Stomach (tissue), 9 donors: ENCODE results near the gene IFNLR1. TPM values are rescaled to one million over a fixed set of nuclear protein-coding genes. Genes with fewer than 3 reads are reported as not detected.

Experiments
- DNase-seq, 2 donors: peaks; one replicate each; pipeline versions ENCODE4 v3.0.0 to v3.0.0-alpha.2; 2013 to 2019
- H3K27ac ChIP-seq, 5 donors: fragments of 200-600 bp in 4 of 5; sonication (generic) in 4 of 5; one replicate each; pipeline ENCODE4 v1.5.1; 2013 to 2019; ENCODE audit warnings: mild to moderate bottlenecking in 1 of 5, moderate library complexity in 1 of 5
- H3K27me3 ChIP-seq, 3 donors: fragments of 200-600 bp; sonication (generic); one replicate each; pipeline ENCODE4 v1.5.1; 2017 to 2019; ENCODE audit warnings: mixed run types in 1 of 3
- H3K36me3 ChIP-seq, 4 donors: fragments of 200-600 bp; sonication (generic); 1 replicate in 3 of 4; 2 replicates in 1 of 4; pipeline ENCODE4 v1.5.1; 2016 to 2019
- H3K4me1 ChIP-seq, 4 donors: fragments of 200-600 bp; sonication (generic); one replicate each; pipeline ENCODE4 v1.5.1; 2016 to 2019
- H3K4me3 ChIP-seq, 4 donors: fragments of 200-600 bp; sonication (generic) in 3 of 4; one replicate each; pipeline ENCODE4 v1.5.1; 2016 to 2019; ENCODE audit warnings: mild to moderate bottlenecking in 1 of 4
- H3K9me3 ChIP-seq, 4 donors: fragments of 200-600 bp; sonication (generic); one replicate each; pipeline ENCODE4 v1.5.1; 2016 to 2019
- EP300 ChIP-seq: sonication (generic); formaldehyde crosslinking; IDR thresholded peaks from one replicate; pipeline ENCODE4 v1.6.1; 2017; ENCODE audit warnings: antibody characterized with exemption
- POLR2A ChIP-seq, 4 donors: fragments of 450-650 bp; IDR thresholded peaks; one replicate each; pipeline ENCODE4 v1.6.1; 2016; ENCODE audit warnings: antibody characterized with exemption in 4 of 4, control low read depth in 2 of 4, mild to moderate bottlenecking in 1 of 4, moderate library complexity in 1 of 4
- POLR2AphosphoS5 ChIP-seq, 3 donors: sonication (generic); formaldehyde crosslinking; IDR thresholded peaks; one replicate each; pipeline ENCODE4 v1.6.1; 2016; ENCODE audit warnings: antibody characterized with exemption in 3 of 3
- WGBS, 5 donors: extraction: QIAGEN DNeasy Blood & Tissue Kit in 3 of 5; methylation state at CpG; one replicate each; pipeline versions ENCODE4 v1.1.5 to v1.1.7; 2013 to 2018; 5-methylcytosine and 5-hydroxymethylcytosine counted together
- intact Hi-C: fragments of 100-400 bp; cut with DNase I; formaldehyde crosslinking; loops from one replicate; pipeline ENCODE4 v1.15.1; 2023; ENCODE audit warnings: low total_unique reads
- polyA plus RNA-seq, 3 donors: library from polyadenylated mRNA; stranded (reverse); fragments of 200-250 nt; gene quantifications; one replicate each; pipeline ENCODE4 v1.2.3, GENCODE V29; 2013
- total RNA-seq, 5 donors: library from RNA; depleted of rRNA; stranded (reverse); fragments of >200 nt; gene quantifications; one replicate each; pipeline versions ENCODE4 v1.1.0 to v1.2.3, GENCODE V29; 2014 to 2016
- TF ChIP-seq, protein P1 (sequence below), 7 experiments: fragments of 450-650 bp in 4 of 7; fragments of 200-600 bp in 3 of 7; sonication (generic) in 3 of 7; IDR thresholded peaks; one replicate each; pipeline ENCODE4 v1.5.1; 2016 to 2019; ENCODE audit warnings: antibody characterized with exemption in 7 of 7, control low read depth in 2 of 7, mild to moderate bottlenecking in 1 of 7
- donor health status: healthy with polysubstance abuse.
- donor health status: Bipolar disorder and iron deficiency.
- donor health status: healthy.

The IFNLR1 gene
- total and polyA plus RNA-seq, 8 donors: 0.31 to 6.1 (median 1.1) TPM; not detected in 1

DNA sequence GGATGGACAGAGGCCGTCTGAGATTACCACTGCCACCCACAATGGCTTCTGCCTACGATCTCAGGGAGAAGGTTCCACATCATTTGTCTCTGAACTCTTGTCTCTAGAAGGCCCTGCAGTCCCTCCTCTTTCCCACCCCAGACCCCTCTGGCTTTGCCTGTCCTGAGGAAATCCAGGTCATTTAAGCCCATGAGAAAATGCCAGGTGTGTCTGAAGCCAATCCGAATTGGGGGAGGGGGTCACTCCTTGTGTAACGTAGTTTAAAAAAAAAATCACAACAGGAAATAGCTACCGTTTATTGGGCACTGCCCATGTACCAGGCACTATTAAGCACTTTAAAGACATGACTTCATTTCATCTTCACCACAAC lies 67.6 kb downstream of the IFNLR1 start:
- intact Hi-C loops: no loop called here
- Histone ChIP-seq H3K27ac (peak overlapping the region in 1 of 5 donors; percentile 62), H3K36me3 (no peaks in the 10 kb centered on the region), H3K4me1 (peaks cover 7 to 17% (median 15%) of the 10 kb centered on the region in 4 donors), H3K27me3 (peaks cover 0 to 43% (median 0%) of the 10 kb centered on the region in 3 donors), H3K9me3 (no peaks in the 10 kb centered on the region), H3K4me3 (no peak overlapping the region)
- TF ChIP-seq EP300: no peak
- TF ChIP-seq POLR2A (IDR thresholded peaks at IDR 0.05): no peak
- TF ChIP-seq, protein P1, sequence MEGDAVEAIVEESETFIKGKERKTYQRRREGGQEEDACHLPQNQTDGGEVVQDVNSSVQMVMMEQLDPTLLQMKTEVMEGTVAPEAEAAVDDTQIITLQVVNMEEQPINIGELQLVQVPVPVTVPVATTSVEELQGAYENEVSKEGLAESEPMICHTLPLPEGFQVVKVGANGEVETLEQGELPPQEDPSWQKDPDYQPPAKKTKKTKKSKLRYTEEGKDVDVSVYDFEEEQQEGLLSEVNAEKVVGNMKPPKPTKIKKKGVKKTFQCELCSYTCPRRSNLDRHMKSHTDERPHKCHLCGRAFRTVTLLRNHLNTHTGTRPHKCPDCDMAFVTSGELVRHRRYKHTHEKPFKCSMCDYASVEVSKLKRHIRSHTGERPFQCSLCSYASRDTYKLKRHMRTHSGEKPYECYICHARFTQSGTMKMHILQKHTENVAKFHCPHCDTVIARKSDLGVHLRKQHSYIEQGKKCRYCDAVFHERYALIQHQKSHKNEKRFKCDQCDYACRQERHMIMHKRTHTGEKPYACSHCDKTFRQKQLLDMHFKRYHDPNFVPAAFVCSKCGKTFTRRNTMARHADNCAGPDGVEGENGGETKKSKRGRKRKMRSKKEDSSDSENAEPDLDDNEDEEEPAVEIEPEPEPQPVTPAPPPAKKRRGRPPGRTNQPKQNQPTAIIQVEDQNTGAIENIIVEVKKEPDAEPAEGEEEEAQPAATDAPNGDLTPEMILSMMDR (IDR thresholded peaks at IDR 0.05): no peak
- no peak for TF ChIP-seq POLR2AphosphoS5 (IDR thresholded peaks at IDR 0.05)
- WGBS, 5 donors: 56 to 68% (median 62%) methylated on average over 5 of the region's 5 CpGs
- DNase-seq: peak in 1 of 2 donors; percentile 46

DNA sequence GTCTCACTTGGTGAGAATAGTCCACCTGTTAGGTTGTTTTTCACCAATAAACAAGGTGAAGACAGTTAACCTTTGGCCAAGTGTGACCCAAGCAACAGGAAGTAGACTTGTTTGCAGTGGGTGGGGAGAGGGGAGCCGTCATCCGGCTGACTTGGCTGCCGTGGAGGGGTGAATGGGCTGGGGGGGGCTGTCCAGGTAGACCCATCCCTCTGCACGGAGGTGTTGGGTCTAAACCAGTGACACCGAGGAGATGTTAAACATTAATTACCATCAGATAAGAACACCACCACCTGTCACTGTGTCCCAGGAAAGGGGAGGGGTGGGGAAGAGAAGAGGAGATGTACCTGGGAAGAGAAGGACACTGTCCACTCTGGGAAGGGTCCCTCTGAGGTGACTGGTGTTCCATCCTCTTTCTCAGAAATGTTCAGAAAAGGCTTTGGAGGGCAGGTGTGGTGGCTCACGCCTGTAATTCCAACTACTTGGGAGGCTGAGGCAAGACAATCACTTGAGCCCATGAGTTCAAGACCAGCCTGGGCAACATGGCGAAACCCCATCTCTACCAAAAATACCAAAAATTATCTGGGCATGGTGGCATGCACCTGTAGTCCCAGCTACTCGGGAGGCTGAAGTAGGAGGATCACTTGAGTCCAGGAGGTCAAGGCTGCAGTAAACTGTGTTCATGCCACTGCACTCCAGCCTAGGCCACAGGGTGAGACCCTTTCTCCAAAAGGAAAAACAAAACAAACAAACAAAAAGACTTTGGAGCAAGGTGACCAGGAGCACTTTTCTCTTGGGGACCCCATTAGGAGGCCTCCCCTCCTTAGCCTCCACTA lies 68.5 kb downstream of the IFNLR1 start:
- DNase-seq: peak in 1 of 2 donors; percentile 80
- Histone ChIP-seq H3K4me1 (peaks cover 7 to 17% (median 15%) of the 10 kb centered on the region in 4 donors), H3K36me3 (no peaks in the 10 kb centered on the region), H3K27me3 (peaks cover 0 to 51% (median 0%) of the 10 kb centered on the region in 3 donors), H3K4me3 (no peak overlapping the region), H3K27ac (no peak overlapping the region), H3K9me3 (no peaks in the 10 kb centered on the region)
- WGBS, 5 donors: 49 to 70% (median 54%) methylated on average over 8 of the region's 8 CpGs
- TF ChIP-seq, protein P1 (IDR thresholded peaks at IDR 0.05): no peak
- TF ChIP-seq EP300 (no peak), POLR2AphosphoS5 (IDR thresholded peaks at IDR 0.05) (no peak)
- intact Hi-C loops: no loop called here

DNA sequence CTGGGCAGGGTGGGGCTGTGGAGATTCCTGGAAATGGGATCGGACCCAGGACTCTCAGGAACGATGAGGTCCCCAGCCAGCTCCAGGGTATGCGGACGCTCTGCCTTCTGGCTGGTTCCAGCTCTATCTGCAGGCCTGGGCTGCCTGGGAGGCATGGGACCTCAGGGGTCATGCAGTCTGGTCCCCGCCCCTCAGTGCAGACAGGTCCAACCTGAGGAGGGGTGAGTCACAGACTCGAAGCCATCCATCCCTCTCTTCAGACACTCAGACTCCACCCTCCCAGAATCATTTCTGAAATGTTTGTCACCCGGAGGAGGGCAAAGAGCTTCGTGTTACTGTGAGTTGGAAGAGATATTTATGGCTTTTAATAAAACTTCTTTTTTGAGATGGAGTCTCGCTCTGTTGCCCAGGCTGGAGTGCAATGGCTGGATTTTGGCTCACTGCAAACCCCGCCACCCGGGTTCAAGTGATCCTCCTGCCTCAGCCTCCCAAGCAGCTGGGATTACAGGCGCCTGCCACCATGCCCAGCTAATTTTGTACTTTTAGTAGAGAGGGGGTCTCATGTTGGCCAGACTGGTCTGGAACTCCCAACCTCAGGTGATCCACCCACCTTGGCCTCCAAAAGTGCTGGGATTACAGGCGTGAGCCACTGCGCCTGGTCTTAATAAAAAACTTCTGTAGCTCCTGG lies 69.2 kb downstream of the IFNLR1 start:
- H3K27ac ChIP-seq: peak overlapping the region in 1 of 5 donors; percentile 32
- WGBS, 5 donors: 75 to 93% (median 84%) methylated on average over 10 to 14 of the region's 14 CpGs
- TF ChIP-seq EP300 (no peak), POLR2A (IDR thresholded peaks at IDR 0.05) (no peak), POLR2AphosphoS5 (IDR thresholded peaks at IDR 0.05) (no peak)
- TF ChIP-seq, protein P1 (IDR thresholded peaks at IDR 0.05): no peak
- H3K4me1 ChIP-seq: peaks cover 7 to 17% (median 15%) of the 10 kb centered on the region in 4 donors
- no peaks in the 10 kb centered on the region for H3K36me3 ChIP-seq
- DNase-seq: peak in 1 of 2 donors; percentile 32
- no peaks in the 10 kb centered on the region for H3K9me3 ChIP-seq
- H3K4me3 ChIP-seq: no peak overlapping the region
- peaks cover 0 to 52% (median 0%) of the 10 kb centered on the region in 3 donors for H3K27me3 ChIP-seq
- intact Hi-C loops: no loop called here

DNA sequence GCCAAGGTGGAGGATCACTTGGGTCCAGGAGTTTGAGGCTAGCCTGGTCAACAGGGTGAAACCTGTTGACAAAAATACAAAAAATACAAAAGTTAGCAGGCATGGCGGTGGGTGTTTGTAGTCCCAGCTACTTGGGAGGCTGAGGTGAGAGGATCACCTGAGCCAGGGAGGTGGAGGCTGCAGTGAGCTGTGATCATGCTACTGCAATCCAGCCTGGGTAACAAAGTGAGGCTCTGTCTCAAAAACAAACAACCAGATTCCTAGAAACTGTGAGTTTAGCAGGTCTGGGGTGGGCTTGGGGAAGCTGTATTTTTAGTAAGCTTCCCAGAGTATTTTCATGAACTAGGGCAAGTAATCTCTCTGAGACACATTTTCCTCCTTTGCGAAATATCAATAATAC lies 70.0 kb downstream of the IFNLR1 start:
- TF ChIP-seq POLR2A (IDR thresholded peaks at IDR 0.05) (no peak), EP300 (no peak), POLR2AphosphoS5 (IDR thresholded peaks at IDR 0.05) (no peak)
- TF ChIP-seq, protein P1 (IDR thresholded peaks at IDR 0.05): no peak
- 86 to 98% (median 95%) methylated on average over 2 of the region's 2 CpGs for WGBS, 5 donors
- H3K9me3 ChIP-seq: no peaks in the 10 kb centered on the region
- no peak overlapping the region for H3K27ac ChIP-seq
- intact Hi-C loops: no loop called here
- peaks cover 0 to 56% (median 0%) of the 10 kb centered on the region in 3 donors for H3K27me3 ChIP-seq
- H3K4me1 ChIP-seq: peaks cover 7 to 24% (median 22%) of the 10 kb centered on the region in 4 donors
- DNase-seq: no peak
- H3K36me3 ChIP-seq: no peaks in the 10 kb centered on the region
- H3K4me3 ChIP-seq: no peak overlapping the region
